GM12864 (cell line): ENCODE results near the gene CTNNA2.

Source experiments
- DNase-seq: peaks from one replicate; pipeline ENCODE4 v3.0.0-alpha.2; 2011; ENCODE audit warnings: low read depth
- H3K4me3 ChIP-seq: 2 replicates; pipeline ENCODE4 v1.5.1; 2011; ENCODE audit warnings: mild to moderate bottlenecking, low read depth, low read length, control low read depth
- CTCF ChIP-seq: IDR thresholded peaks from 2 replicates; pipeline ENCODE4 v1.5.1; 2011; ENCODE audit warnings: low read depth, mild to moderate bottlenecking, moderate library complexity, low read length, control low read depth, inconsistent platforms; ENCODE audit errors: missing control alignments

CTNNA2 gene

GRCh38 chr2:80102026-80102425 is 589.2 kb downstream of the CTNNA2 start:
- no peak for DNase-seq
- no peak overlapping the region for H3K4me3 ChIP-seq
- TF ChIP-seq CTCF: no peak

GRCh38 chr2:80105015-80105640 is 592.3 kb downstream of the CTNNA2 start:
- H3K4me3 ChIP-seq: no peak overlapping the region
- no peak for DNase-seq

GRCh38 chr2:80111185-80111584 is 598.3 kb downstream of the CTNNA2 start:
- DNase-seq: no peak
- no peak overlapping the region for H3K4me3 ChIP-seq
- no peak for TF ChIP-seq CTCF

More at GRCh38 chr2:80105015-80105640, 592.3 kb downstream of the CTNNA2 start:
- TF ChIP-seq CTCF: no peak

GRCh38 chr2:80112790-80113189 is 599.9 kb downstream of the CTNNA2 start:
- no peak for TF ChIP-seq CTCF
- DNase-seq: no peak
- no peak overlapping the region for H3K4me3 ChIP-seq

- no peak overlapping the region for H3K4me3 ChIP-seq
- DNase-seq: no peak
- no peak for TF ChIP-seq CTCF
Measured at GRCh38 chr2:80113399-80113798, 600.5 kb downstream of the CTNNA2 start.

GRCh38 chr2:80114812-80115211 is 602.0 kb downstream of the CTNNA2 start:
- no peak for DNase-seq
- H3K4me3 ChIP-seq: no peak overlapping the region
- TF ChIP-seq CTCF: no peak

GRCh38 chr2:80117401-80117800 is 604.5 kb downstream of the CTNNA2 start:
- no peak overlapping the region for H3K4me3 ChIP-seq
- no peak for DNase-seq
- TF ChIP-seq CTCF: no peak
